HG03060 (cell line): ENCODE measurements around the gene ZDHHC4.
"Not testable (repeated sequence)": the region's sequence is repeated elsewhere in the genome, so short reads cannot be mapped to it uniquely, and the experiment has no call there.

Experiments
- ATAC-seq: cut with Tn5 transposase; IDR thresholded peaks from one replicate; pipeline ENCODE4 v1.9.1; 2021; ENCODE audit warnings: low read depth, moderate number of reproducible peaks; ENCODE audit not compliant: unreplicated experiment

ZDHHC4 gene

DNA sequence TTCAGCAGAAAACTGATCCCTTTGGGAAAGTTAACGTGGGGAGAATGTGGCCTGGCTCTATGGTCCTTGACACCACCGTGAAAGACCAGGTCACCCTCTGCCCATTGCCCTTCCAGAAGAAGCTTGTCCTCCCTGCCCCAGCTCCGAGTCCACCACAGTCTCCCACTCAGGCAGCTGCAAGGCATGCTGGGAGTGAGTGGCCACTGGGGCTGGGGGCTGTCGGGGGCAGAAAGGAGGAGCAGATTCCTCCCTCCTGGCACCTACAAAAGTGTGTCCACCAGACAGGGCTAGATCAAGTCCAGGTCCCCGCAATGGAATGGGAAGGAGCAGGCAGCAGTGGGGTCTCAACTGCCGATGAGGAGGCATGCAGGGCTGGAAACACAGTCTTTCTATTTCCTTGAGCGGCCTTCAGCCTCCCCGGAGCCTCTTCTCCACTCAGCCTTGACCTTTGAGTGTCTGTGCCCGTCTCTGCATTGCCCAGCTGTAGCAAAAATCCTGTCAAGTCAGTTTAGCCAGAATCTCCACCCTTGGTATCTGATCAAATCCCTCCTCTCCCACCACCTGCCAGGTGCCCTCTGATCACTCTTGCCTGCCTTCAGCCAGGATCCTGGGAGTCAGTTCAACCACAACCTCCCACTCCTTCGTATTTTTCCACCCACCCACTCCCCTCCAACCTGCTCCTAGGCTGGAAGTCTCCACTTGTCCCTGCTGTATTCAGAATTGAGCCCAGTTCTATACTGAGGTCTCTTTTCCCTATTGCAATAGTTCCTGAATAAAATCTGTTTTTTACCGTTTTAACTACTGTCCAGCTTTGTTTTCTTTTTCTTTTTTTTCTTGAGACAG, 53.0 kb downstream of the ZDHHC4 start:
- no peak for ATAC-seq

DNA sequence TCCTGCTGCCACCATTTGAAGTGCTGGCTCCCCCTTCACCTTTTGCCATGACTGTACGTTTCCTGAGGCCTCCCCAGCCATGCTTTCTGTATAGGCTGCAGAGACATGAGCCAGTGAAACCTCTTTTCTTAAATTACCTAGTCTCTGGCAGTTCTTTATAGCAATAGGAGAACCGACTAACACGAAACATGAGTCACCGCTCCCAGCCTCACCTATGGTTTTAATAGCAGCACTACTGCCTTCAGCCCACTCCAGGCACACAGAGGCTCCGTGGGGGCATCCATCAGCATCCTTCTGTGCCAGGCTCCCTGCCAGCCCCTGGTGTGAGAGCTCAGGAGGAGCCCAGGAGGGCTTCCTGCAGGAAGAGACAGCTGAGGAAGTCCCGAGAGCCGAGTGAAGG, 54.4 kb downstream of the ZDHHC4 start:
- ATAC-seq = no peak

DNA sequence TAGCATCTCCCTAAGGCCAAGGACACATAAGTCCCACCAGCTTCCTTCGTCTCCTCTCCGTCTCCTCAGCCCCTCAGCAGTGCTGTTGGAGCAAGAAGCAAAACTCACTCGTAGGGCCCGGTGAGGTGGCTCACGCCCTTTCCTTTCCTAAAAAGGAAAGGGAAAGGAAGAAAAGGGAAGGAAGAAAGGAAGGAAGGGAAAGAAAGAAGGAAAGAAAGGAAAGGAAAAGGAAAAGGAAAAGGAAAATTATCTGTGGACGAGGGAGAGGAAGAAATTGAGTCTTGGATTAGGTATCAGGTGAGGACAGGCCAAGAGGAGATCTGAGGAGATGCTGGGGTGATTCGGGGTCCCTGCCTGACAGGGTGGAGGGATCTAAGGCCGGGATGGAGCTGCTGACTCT, 56.8 kb downstream of the ZDHHC4 start:
- no peak for ATAC-seq

DNA sequence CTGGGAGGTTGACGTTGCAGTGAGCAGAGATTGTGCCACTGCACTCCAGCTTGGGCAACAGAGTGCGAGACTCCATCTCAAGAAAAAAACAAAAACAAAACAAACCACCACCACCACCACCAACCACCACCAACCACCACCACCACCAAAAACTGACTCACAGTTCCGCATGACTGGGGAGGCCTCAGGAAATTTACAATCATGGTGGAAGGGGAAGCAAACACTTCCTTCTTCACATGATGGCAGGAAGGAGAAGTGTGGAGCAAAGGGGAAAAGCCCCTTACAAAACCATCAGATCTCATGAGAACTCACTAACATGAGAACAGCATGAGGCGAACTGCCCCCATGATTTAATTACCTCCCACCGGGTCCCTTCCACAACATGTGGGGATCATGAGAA, 57.7 kb downstream of the ZDHHC4 start:
- not testable (repeated sequence) for ATAC-seq

DNA sequence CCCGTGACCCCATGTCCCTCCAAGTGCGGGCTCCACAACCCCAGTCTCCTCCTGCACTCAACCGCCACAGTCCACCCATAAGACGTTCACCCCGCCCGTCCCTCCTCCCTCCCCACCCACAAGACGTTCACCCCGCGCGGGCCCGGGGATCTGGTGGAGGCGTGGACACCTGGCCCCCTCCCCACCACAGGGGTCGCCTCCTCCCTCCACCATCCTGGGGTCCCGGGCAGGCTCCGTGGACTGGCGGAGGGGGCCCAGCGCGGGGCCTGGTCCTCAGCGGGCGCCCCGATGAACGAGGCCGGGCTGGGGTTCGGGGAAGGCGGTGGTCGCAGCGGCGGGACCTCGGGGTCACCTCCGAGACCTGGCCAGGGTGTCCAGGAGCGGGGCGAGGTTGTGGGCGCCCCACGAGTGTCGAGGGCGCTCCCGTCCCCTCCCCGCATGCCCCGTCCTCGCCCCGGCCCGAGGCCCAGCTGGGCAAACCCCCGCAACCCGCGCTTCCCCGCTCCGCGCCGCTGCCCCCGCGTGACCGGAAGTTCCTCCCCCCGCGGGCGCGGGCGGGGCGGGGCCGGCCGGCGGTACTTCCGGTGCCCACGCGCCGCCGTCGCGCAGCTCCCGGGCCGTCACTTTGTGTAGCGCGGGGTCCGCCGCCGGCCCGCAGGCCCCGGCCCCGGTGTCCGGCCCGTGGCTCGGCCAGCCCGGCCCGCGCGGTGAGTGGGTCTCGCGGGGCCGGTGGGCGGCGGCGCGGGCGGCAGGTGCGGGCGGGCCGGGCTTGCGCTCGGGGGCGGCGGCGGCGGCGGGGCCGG, 59.7 kb downstream of the ZDHHC4 start, which contains the start of gene ZNF316:
TSS of gene ZNF316 (plus strand) at position 578 of the 803 bp plus-strand sequence. CDS start 5,092 bp downstream, outside the sequence.
- no peak for ATAC-seq

DNA sequence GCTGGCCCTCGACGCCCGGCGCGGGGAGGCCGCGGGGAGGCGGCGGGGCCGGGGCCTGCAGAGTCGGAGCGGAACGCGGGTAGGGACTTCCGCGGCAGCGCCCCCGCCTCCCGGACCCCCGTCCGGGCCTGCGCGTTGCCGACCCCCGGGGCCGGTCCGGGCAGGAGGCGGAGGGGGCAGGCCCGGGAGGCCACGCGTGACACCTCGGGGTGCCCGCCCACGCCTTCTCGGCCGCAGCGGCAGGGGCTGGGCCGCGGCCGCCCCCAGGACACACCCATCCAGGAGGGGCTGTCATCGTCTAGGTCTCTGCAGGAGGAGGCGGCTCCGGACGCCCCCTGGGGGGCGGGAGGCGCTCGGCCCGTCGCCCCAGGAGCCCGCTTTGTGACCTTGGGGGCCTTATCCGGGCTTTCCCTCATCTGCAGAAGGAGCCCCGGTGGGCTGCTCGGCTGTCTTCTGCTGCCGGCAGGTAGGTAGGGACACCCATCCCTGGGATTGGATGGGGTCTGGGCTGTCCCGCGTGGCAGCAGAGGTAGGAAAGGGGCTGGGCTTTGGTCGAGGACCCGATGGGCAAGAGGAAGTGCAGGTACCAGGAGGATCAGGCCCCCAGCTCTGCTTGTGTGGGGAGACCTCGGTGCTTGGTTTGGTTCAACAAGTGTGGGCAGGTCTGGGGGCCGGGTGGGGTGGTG, 60.4 kb downstream of the ZDHHC4 start:
- peak; percentile 66 for ATAC-seq
